ENCODE measurements around the gene STXBP6. TPM values are rescaled to one million over a fixed set of nuclear protein-coding genes. Genes with fewer than 3 reads are reported as not detected.
A peak's percentile ranks its signal among the peaks of the same experiment; 100 is the strongest.

The STXBP6 gene
- total and polyA plus RNA-seq, 2 of the 13 experiments (the other 11 are each of a cell fraction or from before 2014, with no cell fraction given), result 35.3 to 42.8 TPM

DNA sequence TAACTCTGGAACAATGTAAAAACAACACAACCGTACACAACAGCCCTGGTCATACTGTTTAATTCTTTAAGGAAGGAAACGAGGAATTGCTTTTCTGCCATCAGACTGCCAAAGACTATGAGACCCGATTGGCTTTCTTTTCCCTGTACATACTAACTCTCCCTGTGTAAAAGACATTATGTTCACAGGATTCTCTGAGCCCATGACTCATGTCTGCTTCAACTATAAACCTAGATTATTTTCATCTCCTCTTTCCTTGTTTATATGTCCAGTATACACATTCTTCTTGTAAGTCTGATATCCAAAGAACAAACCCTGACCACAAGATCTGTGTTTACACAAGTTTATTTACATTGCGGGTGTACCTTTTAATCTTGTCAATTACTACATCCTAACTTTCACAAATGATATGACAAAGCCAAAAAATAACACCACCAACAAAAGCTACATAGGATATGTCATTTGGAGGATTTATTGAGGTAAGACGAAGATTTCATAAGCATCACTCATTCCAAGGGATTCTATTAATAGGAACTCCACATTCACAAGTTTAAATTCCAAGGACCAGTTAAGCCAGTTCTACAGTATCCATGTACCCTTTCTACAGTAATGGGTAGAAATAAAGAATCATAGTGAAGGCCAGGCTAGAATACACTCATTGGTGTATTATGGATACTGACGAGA, 67.3 kb downstream of the STXBP6 start (continued):
- TF ChIP-seq, protein P1, sequence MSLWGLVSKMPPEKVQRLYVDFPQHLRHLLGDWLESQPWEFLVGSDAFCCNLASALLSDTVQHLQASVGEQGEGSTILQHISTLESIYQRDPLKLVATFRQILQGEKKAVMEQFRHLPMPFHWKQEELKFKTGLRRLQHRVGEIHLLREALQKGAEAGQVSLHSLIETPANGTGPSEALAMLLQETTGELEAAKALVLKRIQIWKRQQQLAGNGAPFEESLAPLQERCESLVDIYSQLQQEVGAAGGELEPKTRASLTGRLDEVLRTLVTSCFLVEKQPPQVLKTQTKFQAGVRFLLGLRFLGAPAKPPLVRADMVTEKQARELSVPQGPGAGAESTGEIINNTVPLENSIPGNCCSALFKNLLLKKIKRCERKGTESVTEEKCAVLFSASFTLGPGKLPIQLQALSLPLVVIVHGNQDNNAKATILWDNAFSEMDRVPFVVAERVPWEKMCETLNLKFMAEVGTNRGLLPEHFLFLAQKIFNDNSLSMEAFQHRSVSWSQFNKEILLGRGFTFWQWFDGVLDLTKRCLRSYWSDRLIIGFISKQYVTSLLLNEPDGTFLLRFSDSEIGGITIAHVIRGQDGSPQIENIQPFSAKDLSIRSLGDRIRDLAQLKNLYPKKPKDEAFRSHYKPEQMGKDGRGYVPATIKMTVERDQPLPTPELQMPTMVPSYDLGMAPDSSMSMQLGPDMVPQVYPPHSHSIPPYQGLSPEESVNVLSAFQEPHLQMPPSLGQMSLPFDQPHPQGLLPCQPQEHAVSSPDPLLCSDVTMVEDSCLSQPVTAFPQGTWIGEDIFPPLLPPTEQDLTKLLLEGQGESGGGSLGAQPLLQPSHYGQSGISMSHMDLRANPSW (CRISPR knock-in tag; IDR thresholded peaks at IDR 0.05; ENCODE audit: borderline replicate concordance), result no peak
- TF ChIP-seq ZNF619 (CRISPR knock-in tag; IDR thresholded peaks at IDR 0.05) (no peak), JDP2 (CRISPR knock-in tag; IDR thresholded peaks at IDR 0.05; ENCODE audit: borderline replicate concordance) (no peak), NRL (CRISPR knock-in tag; IDR thresholded peaks at IDR 0.05; ENCODE audit: borderline replicate concordance) (no peak), TEAD2 (CRISPR knock-in tag; IDR thresholded peaks at IDR 0.05) (no peak), ZNF263 (CRISPR knock-in tag; IDR thresholded peaks at IDR 0.05) (no peak), CHD2 (IDR thresholded peaks at IDR 0.05; ENCODE audit: low read depth, low read length) (no peak), ZNF605 (CRISPR knock-in tag; IDR thresholded peaks at IDR 0.05) (no peak), ZNF207 (IDR thresholded peaks at IDR 0.05; ENCODE audit: borderline replicate concordance) (no peak), RELA (CRISPR knock-in tag; IDR thresholded peaks at IDR 0.05) (no peak), ZSCAN9 (CRISPR knock-in tag; IDR thresholded peaks at IDR 0.05; ENCODE audit: borderline replicate concordance) (no peak), PRPF4 (IDR thresholded peaks at IDR 0.05; ENCODE audit: low read depth, low read length, poor library complexity, severe bottlenecking) (no peak), ZNF777 (CRISPR knock-in tag; IDR thresholded peaks at IDR 0.05) (no peak), U2AF1 (optimal IDR thresholded peaks at IDR 0.05; ENCODE audit: low read depth, low read length) (no peak), TAF1 (CRISPR knock-in tag; IDR thresholded peaks at IDR 0.05) (no peak), ZNF615 (CRISPR knock-in tag; IDR thresholded peaks at IDR 0.05; ENCODE audit: borderline replicate concordance) (0 out of 2 replicates have a peak, but pooled peaks have one; percentile 70)
- TF ChIP-seq, protein P2, sequence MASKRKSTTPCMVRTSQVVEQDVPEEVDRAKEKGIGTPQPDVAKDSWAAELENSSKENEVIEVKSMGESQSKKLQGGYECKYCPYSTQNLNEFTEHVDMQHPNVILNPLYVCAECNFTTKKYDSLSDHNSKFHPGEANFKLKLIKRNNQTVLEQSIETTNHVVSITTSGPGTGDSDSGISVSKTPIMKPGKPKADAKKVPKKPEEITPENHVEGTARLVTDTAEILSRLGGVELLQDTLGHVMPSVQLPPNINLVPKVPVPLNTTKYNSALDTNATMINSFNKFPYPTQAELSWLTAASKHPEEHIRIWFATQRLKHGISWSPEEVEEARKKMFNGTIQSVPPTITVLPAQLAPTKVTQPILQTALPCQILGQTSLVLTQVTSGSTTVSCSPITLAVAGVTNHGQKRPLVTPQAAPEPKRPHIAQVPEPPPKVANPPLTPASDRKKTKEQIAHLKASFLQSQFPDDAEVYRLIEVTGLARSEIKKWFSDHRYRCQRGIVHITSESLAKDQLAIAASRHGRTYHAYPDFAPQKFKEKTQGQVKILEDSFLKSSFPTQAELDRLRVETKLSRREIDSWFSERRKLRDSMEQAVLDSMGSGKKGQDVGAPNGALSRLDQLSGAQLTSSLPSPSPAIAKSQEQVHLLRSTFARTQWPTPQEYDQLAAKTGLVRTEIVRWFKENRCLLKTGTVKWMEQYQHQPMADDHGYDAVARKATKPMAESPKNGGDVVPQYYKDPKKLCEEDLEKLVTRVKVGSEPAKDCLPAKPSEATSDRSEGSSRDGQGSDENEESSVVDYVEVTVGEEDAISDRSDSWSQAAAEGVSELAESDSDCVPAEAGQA (IDR thresholded peaks at IDR 0.05; ENCODE audit: low read depth), result no peak
- TF ChIP-seq, protein P2 (CRISPR knock-in tag; IDR thresholded peaks at IDR 0.05; ENCODE audit: borderline replicate concordance), result no peak
- TF ChIP-seq, protein P3, sequence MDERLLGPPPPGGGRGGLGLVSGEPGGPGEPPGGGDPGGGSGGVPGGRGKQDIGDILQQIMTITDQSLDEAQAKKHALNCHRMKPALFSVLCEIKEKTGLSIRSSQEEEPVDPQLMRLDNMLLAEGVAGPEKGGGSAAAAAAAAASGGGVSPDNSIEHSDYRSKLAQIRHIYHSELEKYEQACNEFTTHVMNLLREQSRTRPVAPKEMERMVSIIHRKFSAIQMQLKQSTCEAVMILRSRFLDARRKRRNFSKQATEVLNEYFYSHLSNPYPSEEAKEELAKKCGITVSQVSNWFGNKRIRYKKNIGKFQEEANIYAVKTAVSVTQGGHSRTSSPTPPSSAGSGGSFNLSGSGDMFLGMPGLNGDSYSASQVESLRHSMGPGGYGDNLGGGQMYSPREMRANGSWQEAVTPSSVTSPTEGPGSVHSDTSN (CRISPR knock-in tag; IDR thresholded peaks at IDR 0.05), result no peak
- TF ChIP-seq, protein P4, sequence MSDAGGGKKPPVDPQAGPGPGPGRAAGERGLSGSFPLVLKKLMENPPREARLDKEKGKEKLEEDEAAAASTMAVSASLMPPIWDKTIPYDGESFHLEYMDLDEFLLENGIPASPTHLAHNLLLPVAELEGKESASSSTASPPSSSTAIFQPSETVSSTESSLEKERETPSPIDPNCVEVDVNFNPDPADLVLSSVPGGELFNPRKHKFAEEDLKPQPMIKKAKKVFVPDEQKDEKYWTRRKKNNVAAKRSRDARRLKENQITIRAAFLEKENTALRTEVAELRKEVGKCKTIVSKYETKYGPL (CRISPR knock-in tag; IDR thresholded peaks at IDR 0.05), result no peak
- TF ChIP-seq, protein P5, sequence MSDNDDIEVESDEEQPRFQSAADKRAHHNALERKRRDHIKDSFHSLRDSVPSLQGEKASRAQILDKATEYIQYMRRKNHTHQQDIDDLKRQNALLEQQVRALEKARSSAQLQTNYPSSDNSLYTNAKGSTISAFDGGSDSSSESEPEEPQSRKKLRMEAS (IDR thresholded peaks at IDR 0.05), result no peak

All from HepG2 (cell line).